Stomach (tissue), 4 donors: ENCODE measurements around the gene SIX3.

Experiments used
- CTCF ChIP-seq, 7 experiments: fragments of 450-650 bp in 4 of 7; fragments of 200-600 bp in 3 of 7; sonication (generic) in 3 of 7; IDR thresholded peaks; one replicate each; pipeline ENCODE4 v1.5.1; 2016 to 2019; ENCODE audit warnings: antibody characterized with exemption in 7 of 7, control low read depth in 2 of 7, mild to moderate bottlenecking in 1 of 7
- EP300 ChIP-seq: sonication (generic); formaldehyde crosslinking; IDR thresholded peaks from one replicate; pipeline ENCODE4 v1.6.1; 2017; ENCODE audit warnings: antibody characterized with exemption
- POLR2A ChIP-seq, 4 donors: fragments of 450-650 bp; IDR thresholded peaks; one replicate each; pipeline ENCODE4 v1.6.1; 2016; ENCODE audit warnings: antibody characterized with exemption in 4 of 4, control low read depth in 2 of 4, mild to moderate bottlenecking in 1 of 4, moderate library complexity in 1 of 4
- POLR2AphosphoS5 ChIP-seq, 3 donors: sonication (generic); formaldehyde crosslinking; IDR thresholded peaks; one replicate each; pipeline ENCODE4 v1.6.1; 2016; ENCODE audit warnings: antibody characterized with exemption in 3 of 3

- TF ChIP-seq POLR2A (IDR thresholded peaks at IDR 0.05) (no peak), CTCF (IDR thresholded peaks at IDR 0.05) (no peak), EP300 (no peak), POLR2AphosphoS5 (IDR thresholded peaks at IDR 0.05) (no peak)
These were observed 5.0 kb downstream of the SIX3 start for GRCh38 chr2:44946372-44947027.
